Subcutaneous adipose tissue (tissue), 4 donors: ENCODE measurements around the gene VWA1. TPM values are rescaled to one million over a fixed set of nuclear protein-coding genes. Genes with fewer than 3 reads are reported as not detected.

ENCODE experiments used
- total RNA-seq, 4 donors: library from RNA; depleted of rRNA; stranded (reverse); fragments of >200 nt; gene quantifications; one replicate each; pipeline ENCODE4 v1.1.0, GENCODE V29; 2016
- TF ChIP-seq, protein P1 (sequence below): fragments of 450-650 bp; IDR thresholded peaks from one replicate; pipeline ENCODE4 v1.5.1; 2016; ENCODE audit warnings: low read depth, mild to moderate bottlenecking, control low read depth, antibody characterized with exemption, moderate library complexity

Gene VWA1
- total RNA-seq, 4 donors from 2014 or later = 6.0 to 21.3 (median 10.3) TPM

DNA sequence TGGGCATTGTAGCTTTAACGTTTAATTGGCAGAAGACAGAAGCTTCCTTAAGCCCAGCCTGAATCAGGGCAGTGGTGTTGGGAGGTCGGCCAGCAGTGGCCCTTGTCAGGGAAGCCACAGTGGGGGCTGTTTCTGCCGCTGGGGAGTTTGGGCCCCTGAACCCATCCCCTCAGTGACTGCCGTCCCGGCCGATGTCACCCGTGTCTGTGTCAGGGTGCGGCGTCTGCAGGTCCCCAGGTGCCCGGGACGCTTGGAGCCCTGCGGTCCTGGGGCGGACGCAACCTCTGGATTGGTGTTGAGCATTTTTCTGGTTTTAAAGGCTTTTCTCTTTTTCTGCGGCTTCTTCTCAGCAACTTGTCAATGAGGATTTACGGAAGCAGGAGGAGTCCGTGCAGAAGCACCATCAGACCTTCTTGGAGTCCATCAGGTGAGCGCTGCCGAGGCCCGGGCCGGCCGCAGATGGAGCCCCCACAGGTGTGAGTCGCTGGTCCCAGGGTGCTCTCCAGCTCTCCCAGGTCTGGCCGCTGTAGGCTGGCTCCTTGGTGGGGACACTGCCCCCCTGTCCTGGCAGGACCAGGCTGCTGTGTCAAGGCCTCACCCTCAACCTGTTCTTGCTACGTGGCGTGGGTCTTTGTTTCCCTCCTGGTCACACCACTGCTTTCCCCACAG lies 16.3 kb downstream of the VWA1 start:
- TF ChIP-seq, protein P1, sequence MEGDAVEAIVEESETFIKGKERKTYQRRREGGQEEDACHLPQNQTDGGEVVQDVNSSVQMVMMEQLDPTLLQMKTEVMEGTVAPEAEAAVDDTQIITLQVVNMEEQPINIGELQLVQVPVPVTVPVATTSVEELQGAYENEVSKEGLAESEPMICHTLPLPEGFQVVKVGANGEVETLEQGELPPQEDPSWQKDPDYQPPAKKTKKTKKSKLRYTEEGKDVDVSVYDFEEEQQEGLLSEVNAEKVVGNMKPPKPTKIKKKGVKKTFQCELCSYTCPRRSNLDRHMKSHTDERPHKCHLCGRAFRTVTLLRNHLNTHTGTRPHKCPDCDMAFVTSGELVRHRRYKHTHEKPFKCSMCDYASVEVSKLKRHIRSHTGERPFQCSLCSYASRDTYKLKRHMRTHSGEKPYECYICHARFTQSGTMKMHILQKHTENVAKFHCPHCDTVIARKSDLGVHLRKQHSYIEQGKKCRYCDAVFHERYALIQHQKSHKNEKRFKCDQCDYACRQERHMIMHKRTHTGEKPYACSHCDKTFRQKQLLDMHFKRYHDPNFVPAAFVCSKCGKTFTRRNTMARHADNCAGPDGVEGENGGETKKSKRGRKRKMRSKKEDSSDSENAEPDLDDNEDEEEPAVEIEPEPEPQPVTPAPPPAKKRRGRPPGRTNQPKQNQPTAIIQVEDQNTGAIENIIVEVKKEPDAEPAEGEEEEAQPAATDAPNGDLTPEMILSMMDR = no peak

DNA sequence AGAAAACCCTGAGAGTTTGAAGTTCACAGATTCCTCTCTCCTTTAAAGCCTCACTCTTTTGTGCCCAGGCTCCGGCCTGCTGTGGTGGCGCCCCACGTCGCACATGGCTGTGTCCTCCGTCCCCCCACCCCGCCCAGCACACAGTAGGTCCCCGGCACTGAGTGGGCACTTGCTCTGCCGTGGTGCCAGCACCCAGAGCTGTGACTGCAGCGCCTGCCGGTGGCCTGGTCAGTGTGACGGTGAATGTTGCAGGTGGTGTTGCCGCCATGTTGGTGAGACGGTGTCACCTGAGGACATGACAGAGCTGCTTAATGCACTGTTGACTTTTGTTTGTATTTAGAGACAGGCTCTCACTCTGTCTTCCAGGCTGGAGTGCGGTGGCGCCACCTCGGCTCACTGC lies 17.4 kb downstream of the VWA1 start:
- TF ChIP-seq, protein P1 = no peak

DNA sequence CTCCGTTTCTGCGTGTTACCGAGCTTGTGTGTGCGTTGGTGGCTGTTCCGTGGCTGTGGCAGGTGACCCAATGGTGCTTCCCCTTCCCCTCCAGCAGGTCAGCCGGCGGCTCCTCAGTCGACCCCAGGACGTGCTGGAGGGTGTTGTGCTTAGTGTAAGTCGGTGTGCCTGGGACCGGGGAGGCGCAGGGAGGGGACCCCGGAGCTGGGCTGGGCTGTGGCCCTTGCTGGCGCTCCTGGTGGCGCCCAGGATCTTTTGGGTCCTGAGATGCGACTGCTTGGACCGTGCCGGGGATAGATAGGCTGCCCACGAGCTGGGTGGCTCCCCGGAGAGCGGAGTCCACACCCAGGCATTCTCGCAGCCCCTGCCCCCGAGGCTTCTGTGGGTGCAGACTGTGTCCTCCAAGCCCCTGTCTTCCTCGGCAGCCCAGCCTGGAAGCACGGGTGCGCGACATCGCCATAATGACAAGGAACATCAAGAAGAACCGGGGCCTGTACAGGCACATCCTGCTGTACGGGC lies 19.9 kb downstream of the VWA1 start:
- TF ChIP-seq, protein P1 = no peak

DNA sequence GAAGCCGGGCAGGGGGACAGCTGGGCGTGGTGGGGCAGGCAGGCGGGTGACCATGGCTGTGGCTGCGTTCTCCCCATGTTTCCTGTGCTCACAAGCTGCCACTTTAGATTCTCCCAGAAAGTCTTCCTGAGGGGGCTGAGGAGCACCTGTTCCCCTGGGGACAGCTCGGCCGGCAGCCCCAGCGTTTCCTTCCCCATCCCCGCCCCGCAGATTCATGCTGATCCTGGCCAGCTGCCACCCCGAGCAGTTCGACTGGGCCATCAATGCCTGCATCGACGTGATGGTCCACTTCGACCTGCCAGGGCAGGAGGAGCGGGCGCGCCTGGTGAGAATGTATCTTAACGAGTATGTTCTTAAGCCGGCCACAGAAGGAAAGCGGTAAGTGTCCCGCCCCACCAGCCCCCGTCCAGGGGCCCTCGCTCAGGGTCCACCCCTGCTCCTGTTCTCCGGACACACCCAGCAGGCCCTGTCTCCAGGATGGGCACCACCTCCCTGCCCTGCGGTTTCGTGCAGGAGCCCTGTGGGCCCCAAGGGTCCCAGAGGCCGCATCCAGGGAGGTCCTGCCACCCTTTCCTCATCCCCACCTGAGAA lies 25.1 kb downstream of the VWA1 start:
- TF ChIP-seq, protein P1 = no peak

DNA sequence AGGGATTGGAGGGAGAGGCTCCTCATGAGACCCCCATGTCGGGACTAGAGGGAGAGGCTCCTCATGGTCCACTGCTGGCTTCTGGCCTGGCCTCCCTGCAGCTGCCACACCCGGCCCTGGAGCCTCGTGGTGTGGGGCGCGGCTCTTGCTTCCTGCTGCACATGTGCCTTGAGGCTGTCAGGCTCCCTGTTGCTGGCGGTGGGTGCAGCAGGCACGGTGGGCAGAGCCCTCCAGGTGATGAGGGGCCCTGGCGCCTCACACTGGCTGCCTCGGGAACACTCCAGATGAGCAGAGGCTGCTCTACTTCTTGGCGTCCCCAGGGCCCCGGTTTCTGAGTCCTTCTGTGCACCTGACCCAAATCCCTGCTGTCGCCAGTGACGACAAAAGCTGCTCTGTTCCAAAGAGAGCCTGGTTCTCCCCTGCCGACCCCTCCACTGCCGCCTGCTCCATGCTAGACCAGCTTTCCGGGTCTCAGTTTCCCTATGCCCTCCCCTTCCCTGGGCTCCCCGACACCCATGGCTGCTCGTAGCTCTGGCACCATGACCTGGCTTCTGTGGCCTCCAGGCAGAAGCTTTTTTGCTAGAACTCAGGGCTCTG lies 26.3 kb downstream of the VWA1 start:
- TF ChIP-seq, protein P1 = no peak

DNA sequence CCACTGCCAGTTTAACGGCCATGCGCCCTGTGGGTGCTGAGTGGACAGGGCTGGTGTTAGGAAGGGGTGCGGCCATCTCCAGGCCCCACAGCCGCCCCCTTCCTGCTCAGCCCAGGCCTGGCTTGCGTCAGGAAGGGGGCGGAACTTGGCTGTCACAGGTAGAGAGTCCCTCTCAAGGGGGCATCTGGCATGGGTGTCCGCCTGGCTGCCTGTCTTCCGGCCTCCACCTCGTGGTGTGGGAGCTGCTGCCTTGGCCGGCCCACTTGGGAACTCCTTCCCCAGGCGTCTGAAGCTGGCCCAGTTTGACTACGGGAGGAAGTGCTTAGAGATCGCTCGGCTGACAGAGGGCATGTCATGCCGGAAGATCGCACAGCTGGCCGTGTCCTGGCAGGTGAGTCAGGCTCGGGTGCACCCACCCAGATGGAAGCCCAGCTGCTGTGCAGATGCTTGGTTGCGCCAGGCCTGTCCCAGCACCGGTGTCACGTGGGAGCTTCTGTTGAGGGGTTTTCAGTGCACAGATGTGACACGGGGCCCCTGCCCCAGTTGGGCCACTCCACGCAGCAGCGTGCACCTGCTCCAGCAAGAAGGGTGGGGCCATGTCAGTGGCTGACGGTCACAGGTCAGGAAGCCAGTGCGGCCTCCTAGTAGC lies 27.0 kb downstream of the VWA1 start:
- TF ChIP-seq, protein P1 = no peak

DNA sequence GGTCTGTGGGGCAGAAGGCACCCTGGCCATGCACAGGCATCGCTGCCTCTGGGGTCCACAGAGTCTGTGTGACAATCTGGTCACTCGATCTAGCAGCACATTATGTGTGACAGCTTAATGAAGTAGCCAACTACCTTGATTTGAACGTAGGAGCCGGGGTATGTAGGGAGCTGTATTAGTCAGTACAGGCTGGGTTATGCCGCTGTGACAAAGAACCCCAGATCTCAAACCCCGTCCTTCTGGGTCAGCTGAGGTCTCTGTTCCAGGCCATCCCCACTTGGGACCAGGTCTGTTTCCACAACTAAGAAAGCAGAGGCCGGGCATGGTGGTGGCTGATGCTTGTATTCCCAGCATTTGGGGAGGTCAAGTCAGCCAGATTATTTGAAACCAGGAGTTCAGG lies 27.8 kb downstream of the VWA1 start:
- TF ChIP-seq, protein P1 = no peak
